IMR-90 (cell line): ENCODE data around the gene THUMPD2. TPM values are rescaled to one million over a fixed set of nuclear protein-coding genes. Genes with fewer than 3 reads are reported as not detected.

Source experiments
- ATAC-seq: fragments of 200-7000 bp; cut with Tn5 transposase; 2 replicates; pipeline ENCODE4 v1.9.1; 2020; ENCODE audit warnings: low read depth, mild to moderate bottlenecking, moderate library complexity
- BruUV-seq: library from RNA; stranded (reverse); fragments of 400-500 nt; replicated peaks from 2 replicates; lab custom pipeline; 2021; lab: Mats Ljungman, UMichigan
- CTCF ChIA-PET: fragments of 300-600 bp; formaldehyde crosslinking; extraction: SDS; loops from one replicate; lab custom pipeline; 2021; ENCODE audit warnings: antibody characterized with exemption; lab: Yijun Ruan, JAX
- POLR2A ChIA-PET: fragments of 300-600 bp; sonication (Branson Sonifier 250); formaldehyde crosslinking; loops from one replicate; lab custom pipeline; 2022; ENCODE audit warnings: antibody characterized with exemption; ENCODE audit not compliant: unreplicated experiment; lab: Charles Lee
- DNase-seq: peaks from one replicate; pipeline ENCODE4 v3.0.0; 2013
- H2AFZ ChIP-seq: replicated peaks from 2 replicates; pipeline ENCODE3; 2013; ENCODE audit warnings: low read length, mild to moderate bottlenecking; ENCODE audit not compliant: poor library complexity
- H2AK5ac ChIP-seq: 2 replicates; pipeline ENCODE4 v1.6.1; 2013; ENCODE audit warnings: low read depth, low read length, inconsistent platforms
- H2AK9ac ChIP-seq: replicated peaks from 2 replicates; pipeline ENCODE3; 2013; ENCODE audit warnings: mild to moderate bottlenecking, low read depth, low read length, moderate library complexity; ENCODE audit not compliant: poor library complexity
- H2BK120ac ChIP-seq: 2 replicates; pipeline ENCODE4 v1.6.1; 2013; ENCODE audit warnings: low read depth, low read length, inconsistent platforms
- H2BK15ac ChIP-seq: 3 replicates; pipeline ENCODE4 v1.6.1; 2013; ENCODE audit warnings: low read depth, low read length, inconsistent platforms
- H2BK20ac ChIP-seq: 2 replicates; pipeline ENCODE4 v1.6.1; 2013; ENCODE audit warnings: low read depth, mild to moderate bottlenecking, inconsistent platforms, low read length, moderate library complexity
- H2BK5ac ChIP-seq: 2 replicates; pipeline ENCODE4 v1.6.1; 2013; ENCODE audit warnings: mild to moderate bottlenecking, low read depth, low read length, inconsistent platforms; ENCODE audit not compliant: poor library complexity, severe bottlenecking
- H3K14ac ChIP-seq: replicated peaks from 2 replicates; pipeline ENCODE4 v1.6.1; 2013; ENCODE audit warnings: low read depth, low read length, inconsistent platforms
- H3K18ac ChIP-seq: 2 replicates; pipeline ENCODE4 v1.6.1; 2013; ENCODE audit warnings: low read depth, low read length, control low read depth
- H3K23ac ChIP-seq: 2 replicates; pipeline ENCODE4 v1.6.1; 2013; ENCODE audit warnings: low read depth, low read length, inconsistent platforms
- H3K27ac ChIP-seq: 2 replicates; pipeline ENCODE4 v1.5.1; 2013; ENCODE audit warnings: mild to moderate bottlenecking, control low read depth, low read length; ENCODE audit not compliant: insufficient read depth
- H3K27me3 ChIP-seq: 2 replicates; pipeline ENCODE4 v1.6.1; 2013; ENCODE audit warnings: low read length; ENCODE audit not compliant: control insufficient read depth, insufficient read depth
- H3K36me3 ChIP-seq: 2 replicates; pipeline ENCODE4 v1.6.1; 2013; ENCODE audit warnings: low read length, mixed read lengths; ENCODE audit not compliant: control insufficient read depth, insufficient read depth
- H3K4ac ChIP-seq: 2 replicates; pipeline ENCODE4 v1.6.1; 2013; ENCODE audit warnings: low read depth, low read length, inconsistent platforms
- H3K4me1 ChIP-seq: 2 replicates; pipeline ENCODE4 v1.6.1; 2013; ENCODE audit warnings: low read length, mixed read lengths; ENCODE audit not compliant: control insufficient read depth, insufficient read depth
- H3K4me2 ChIP-seq: 2 replicates; pipeline ENCODE4 v1.6.1; 2013; ENCODE audit warnings: low read depth, mild to moderate bottlenecking, control low read depth, low read length, moderate library complexity
- H3K4me3 ChIP-seq: 2 replicates; pipeline ENCODE4 v1.5.1; 2013; ENCODE audit warnings: low read depth, mild to moderate bottlenecking, control low read depth, low read length, moderate library complexity; ENCODE audit not compliant: insufficient read depth
- H3K56ac ChIP-seq: 2 replicates; pipeline ENCODE4 v1.6.1; 2013; ENCODE audit warnings: low read length, inconsistent platforms; ENCODE audit not compliant: insufficient read depth; ENCODE audit errors: extremely low read depth
- H3K79me1 ChIP-seq, 2 experiments: 2 replicates each; pipeline ENCODE4 v1.6.1; 2013; ENCODE audit warnings: low read length in 2 of 2, inconsistent platforms in 1 of 2, low read depth in 1 of 2
- H3K9ac ChIP-seq: 2 replicates; pipeline ENCODE4 v1.6.1; 2013; ENCODE audit warnings: low read depth, low read length, control low read depth
- H3K9me1 ChIP-seq: 2 replicates; pipeline ENCODE4 v1.6.1; 2013; ENCODE audit warnings: low read length, inconsistent platforms; ENCODE audit not compliant: insufficient read depth
- H3K9me3 ChIP-seq: 2 replicates; pipeline ENCODE4 v1.6.1; 2013; ENCODE audit warnings: low read length; ENCODE audit not compliant: control insufficient read depth, insufficient read depth
- H4K20me1 ChIP-seq: 2 replicates; pipeline ENCODE4 v1.6.1; 2013; ENCODE audit warnings: low read length, inconsistent platforms; ENCODE audit not compliant: insufficient read depth
- H4K5ac ChIP-seq: 2 replicates; pipeline ENCODE4 v1.6.1; 2013; ENCODE audit warnings: mild to moderate bottlenecking, low read depth, low read length, control low read depth
- H4K8ac ChIP-seq, 2 experiments: 2 replicates each; pipeline ENCODE4 v1.6.1; 2013; ENCODE audit warnings: low read depth in 2 of 2, low read length in 2 of 2, control low read depth in 1 of 2, inconsistent platforms in 1 of 2
- H4K91ac ChIP-seq: 2 replicates; pipeline ENCODE4 v1.6.1; 2013; ENCODE audit warnings: low read depth, low read length, inconsistent platforms; ENCODE audit not compliant: insufficient read depth
- BHLHE40 ChIP-seq: fragments of 150-350 bp; IDR thresholded peaks from 2 replicates; pipeline ENCODE4 v1.6.1; 2016; ENCODE audit warnings: mild to moderate bottlenecking, low read depth, low read length
- CHD1 ChIP-seq: IDR thresholded peaks from 2 replicates; pipeline ENCODE4 v1.6.1; 2012; ENCODE audit warnings: low read depth, low read length, improper control_type of control experiment
- FOS ChIP-seq: fragments of 150-350 bp; IDR thresholded peaks from 2 replicates; pipeline ENCODE4 v1.6.1; 2016; ENCODE audit warnings: low read depth, low read length
- MAFK ChIP-seq: IDR thresholded peaks from 2 replicates; pipeline ENCODE4 v1.6.1; 2012; ENCODE audit warnings: low read depth, low read length, improper control_type of control experiment
- POLR2A ChIP-seq: IDR thresholded peaks from 2 replicates; pipeline ENCODE4 v1.6.1; 2012; ENCODE audit warnings: mild to moderate bottlenecking, low read depth, low read length
- RAD21 ChIP-seq: IDR thresholded peaks from 2 replicates; pipeline ENCODE4 v1.6.1; 2012; ENCODE audit warnings: low read length, improper control_type of control experiment
- RFX5 ChIP-seq: IDR thresholded peaks from 2 replicates; pipeline ENCODE4 v1.8.0; 2012; ENCODE audit warnings: low read depth, mild to moderate bottlenecking, low read length, moderate library complexity
- SMC3 ChIP-seq: fragments of 150-350 bp; IDR thresholded peaks from 2 replicates; pipeline ENCODE4 v1.6.1; 2016; ENCODE audit warnings: low read depth, mild to moderate bottlenecking, antibody characterized with exemption, low read length, moderate library complexity
- WGBS, 2 experiments: methylation state at CpG; one replicate each; pipeline versions ENCODE4 v1.1.5 to v1.1.7; 2013; ENCODE audit warnings: missing lambda C conversion rate in 2 of 2; ENCODE audit not compliant: insufficient read length in 1 of 2; ENCODE audit errors: extremely low coverage in 2 of 2; 5-methylcytosine and 5-hydroxymethylcytosine counted together
- dilution Hi-C: fragments of 300-500 bp; cut with HindIII; formaldehyde crosslinking; loops from one replicate; pipeline ENCODE4 v1.14.3; 2018; ENCODE audit warnings: low sequenced_read_pairs; ENCODE audit not compliant: unreplicated experiment
- in situ Hi-C: fragments of 300-500 bp; cut with MboI; formaldehyde crosslinking; loops from 3 replicates; pipeline ENCODE4 v1.14.3; 2019; ENCODE audit warnings: low sequenced_read_pairs, inconsistent platforms, mixed read lengths
- intact Hi-C: fragments of 100-400 bp; cut with micrococcal nuclease; formaldehyde crosslinking; loops from 2 replicates; pipeline ENCODE4 v1.10.0; 2022
- polyA plus RNA-seq, 3 experiments: library from polyadenylated mRNA; depleted of rRNA; stranded (reverse); fragments of >200 nt; gene quantifications; 2 replicates each; pipeline ENCODE4 v1.2.3, GENCODE V29; 2012; ENCODE audit warnings: low replicate concordance in 1 of 3
- total RNA-seq: library from RNA; depleted of rRNA; stranded (reverse); fragments of >200 nt; gene quantifications from 2 replicates; pipeline ENCODE4 v1.2.3, GENCODE V29; 2012
- TF ChIP-seq, protein P1 (sequence below): conservative IDR thresholded peaks from 2 replicates; pipeline ENCODE4 v1.5.1; 2012; ENCODE audit warnings: mild to moderate bottlenecking, low read depth, low read length, improper control_type of control experiment
- TF ChIP-seq, protein P2 (sequence below): fragments of 150-350 bp; IDR thresholded peaks from 2 replicates; pipeline ENCODE4 v1.6.1; 2016; ENCODE audit warnings: low read depth, mild to moderate bottlenecking, low read length, moderate library complexity, borderline replicate concordance

THUMPD2 gene
- total and polyA plus RNA-seq, 2 of the 4 experiments (the other 2 are of a cell fraction): 4.8 to 7.0 TPM

DNA sequence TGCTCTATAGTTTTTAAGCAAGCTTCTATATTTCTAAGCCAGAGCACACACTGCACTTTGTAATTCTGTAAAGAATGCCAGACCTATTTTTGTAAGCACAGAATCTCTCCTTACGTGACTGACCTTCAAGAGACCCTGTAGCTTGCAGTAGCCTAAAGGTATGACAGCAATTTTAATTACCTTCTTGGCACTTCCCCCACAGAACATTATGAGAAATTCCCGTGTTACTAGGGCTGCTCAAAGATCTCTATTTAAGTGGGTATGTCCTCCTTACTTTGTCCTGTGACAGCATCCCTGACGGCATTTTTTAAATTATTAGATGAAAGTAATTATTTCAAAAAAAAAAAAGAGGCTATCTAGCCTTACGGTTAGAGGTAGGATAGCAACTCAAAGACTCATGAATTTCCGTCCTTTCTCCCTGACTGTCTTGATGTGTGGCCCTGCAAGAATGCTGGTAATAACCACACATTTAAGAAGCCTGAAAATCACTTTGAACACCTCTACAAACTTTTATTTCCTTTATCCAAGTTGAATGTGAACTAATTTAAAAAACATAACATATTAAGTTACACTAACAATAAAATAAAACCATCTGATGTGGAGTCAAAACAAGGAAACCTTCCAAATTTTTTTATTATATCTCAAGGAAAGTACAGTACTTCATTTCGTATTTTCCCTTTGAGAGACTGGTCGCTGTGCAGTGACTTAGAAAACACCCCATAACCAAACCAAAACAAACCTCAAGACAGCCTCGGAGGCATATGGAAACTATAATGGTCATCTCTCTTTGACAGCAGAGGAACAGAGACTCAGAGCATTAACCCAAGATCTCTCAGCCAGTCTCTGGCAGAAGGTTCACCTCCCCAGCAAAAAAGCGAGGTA lies 54.9 kb downstream of the THUMPD2 start (continued):
- no peak for TF ChIP-seq FOS

DNA sequence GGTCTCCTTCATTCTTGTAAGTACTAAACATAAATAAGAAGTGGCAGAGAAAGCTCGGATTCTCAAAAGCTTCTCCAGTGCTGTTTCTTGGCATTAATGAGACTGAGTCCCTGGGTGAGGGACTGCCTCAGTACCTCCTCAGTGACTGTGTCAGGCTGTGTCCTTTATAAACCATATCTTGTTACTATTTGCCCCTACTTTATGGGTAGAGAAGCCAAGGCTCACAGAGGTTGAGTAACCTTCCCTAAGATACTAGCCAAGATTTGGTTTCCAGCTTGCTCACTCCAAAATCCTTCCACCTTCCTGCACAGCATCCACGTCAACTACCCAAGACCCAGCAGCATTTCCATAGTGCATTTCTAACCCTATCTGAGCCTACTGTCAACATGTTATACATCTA lies 55.6 kb downstream of the THUMPD2 start:
- DNase-seq: no peak
- H3K18ac ChIP-seq: no peak overlapping the region
- H2BK15ac ChIP-seq: no peak overlapping the region; the same call in 2 of the 3 replicates
- no peak overlapping the region for H3K9ac ChIP-seq
- H2BK20ac ChIP-seq: no peak overlapping the region
- H3K9me1 ChIP-seq: no peaks in the 10 kb centered on the region; the same call in 1 of the 2 replicates
- BruUV-seq: no TSS peak
- 67% methylated on average over 1 of the region's 2 CpGs; no CpG with 5 or more reads in 1 of the 2 experiments for WGBS, 2 experiments
- no peak overlapping the region for H2BK120ac ChIP-seq
- no peak; the same call in 1 of the 2 replicates for ATAC-seq
- no peak overlapping the region for H3K27ac ChIP-seq
- H2AFZ ChIP-seq: no peak overlapping the region
- H4K91ac ChIP-seq: no peak overlapping the region
- intact Hi-C loops (no loop called here), dilution Hi-C loops (no loop called here), in situ Hi-C loops (no loop called here)
- no peak overlapping the region for H3K4ac ChIP-seq
- POLR2A ChIA-PET: no interaction called here
- no peaks in the 10 kb centered on the region for H3K36me3 ChIP-seq
- H3K14ac ChIP-seq: no peak overlapping the region
- H3K23ac ChIP-seq: peak overlapping the region; percentile 59; the same call in 1 of the 2 replicates
- CTCF ChIA-PET: no interaction called here
- no peak overlapping the region for H4K5ac ChIP-seq
- H2AK9ac ChIP-seq: no peak overlapping the region
- no peak overlapping the region for H3K56ac ChIP-seq
- H4K8ac ChIP-seq: no peak overlapping the region
- H3K9me3 ChIP-seq: no peaks in the 10 kb centered on the region
- H4K20me1 ChIP-seq: no peaks in the 10 kb centered on the region
- H2BK5ac ChIP-seq: no peak overlapping the region
- H3K4me1 ChIP-seq: no peaks in the 10 kb centered on the region; the same call in 1 of the 2 replicates
- no peak overlapping the region for H2AK5ac ChIP-seq
- no peak overlapping the region for H3K4me3 ChIP-seq
- no peak overlapping the region for H3K4me2 ChIP-seq
- no peak for TF ChIP-seq SMC3
- no peak for TF ChIP-seq RAD21
- no peak for TF ChIP-seq CHD1
- no peak for TF ChIP-seq POLR2A
- TF ChIP-seq MAFK: no peak
- no peak for TF ChIP-seq BHLHE40
- TF ChIP-seq, protein P1, sequence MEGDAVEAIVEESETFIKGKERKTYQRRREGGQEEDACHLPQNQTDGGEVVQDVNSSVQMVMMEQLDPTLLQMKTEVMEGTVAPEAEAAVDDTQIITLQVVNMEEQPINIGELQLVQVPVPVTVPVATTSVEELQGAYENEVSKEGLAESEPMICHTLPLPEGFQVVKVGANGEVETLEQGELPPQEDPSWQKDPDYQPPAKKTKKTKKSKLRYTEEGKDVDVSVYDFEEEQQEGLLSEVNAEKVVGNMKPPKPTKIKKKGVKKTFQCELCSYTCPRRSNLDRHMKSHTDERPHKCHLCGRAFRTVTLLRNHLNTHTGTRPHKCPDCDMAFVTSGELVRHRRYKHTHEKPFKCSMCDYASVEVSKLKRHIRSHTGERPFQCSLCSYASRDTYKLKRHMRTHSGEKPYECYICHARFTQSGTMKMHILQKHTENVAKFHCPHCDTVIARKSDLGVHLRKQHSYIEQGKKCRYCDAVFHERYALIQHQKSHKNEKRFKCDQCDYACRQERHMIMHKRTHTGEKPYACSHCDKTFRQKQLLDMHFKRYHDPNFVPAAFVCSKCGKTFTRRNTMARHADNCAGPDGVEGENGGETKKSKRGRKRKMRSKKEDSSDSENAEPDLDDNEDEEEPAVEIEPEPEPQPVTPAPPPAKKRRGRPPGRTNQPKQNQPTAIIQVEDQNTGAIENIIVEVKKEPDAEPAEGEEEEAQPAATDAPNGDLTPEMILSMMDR: no peak
- TF ChIP-seq RFX5: no peak
- TF ChIP-seq, protein P2, sequence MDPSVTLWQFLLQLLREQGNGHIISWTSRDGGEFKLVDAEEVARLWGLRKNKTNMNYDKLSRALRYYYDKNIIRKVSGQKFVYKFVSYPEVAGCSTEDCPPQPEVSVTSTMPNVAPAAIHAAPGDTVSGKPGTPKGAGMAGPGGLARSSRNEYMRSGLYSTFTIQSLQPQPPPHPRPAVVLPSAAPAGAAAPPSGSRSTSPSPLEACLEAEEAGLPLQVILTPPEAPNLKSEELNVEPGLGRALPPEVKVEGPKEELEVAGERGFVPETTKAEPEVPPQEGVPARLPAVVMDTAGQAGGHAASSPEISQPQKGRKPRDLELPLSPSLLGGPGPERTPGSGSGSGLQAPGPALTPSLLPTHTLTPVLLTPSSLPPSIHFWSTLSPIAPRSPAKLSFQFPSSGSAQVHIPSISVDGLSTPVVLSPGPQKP: no peak
- H3K27me3 ChIP-seq: no peaks in the 10 kb centered on the region
- no peaks in the 10 kb centered on the region for H3K79me1 ChIP-seq
